Urinary bladder (tissue), 4 donors: Measurements from ENCODE around the gene PTPRF. TPM values are rescaled to one million over a fixed set of nuclear protein-coding genes. Genes with fewer than 3 reads are reported as not detected.

Source experiments
- DNase-seq: peaks from one replicate; pipeline ENCODE4 v3.0.0-alpha.2; 2015; ENCODE audit errors: extremely low spot score
- H3K27ac ChIP-seq: one replicate; pipeline ENCODE4 v1.5.1; 2013; ENCODE audit warnings: low read depth, mild to moderate bottlenecking, moderate library complexity
- H3K36me3 ChIP-seq: one replicate; pipeline ENCODE4 v1.6.1; 2013; ENCODE audit warnings: mild to moderate bottlenecking, moderate library complexity; ENCODE audit not compliant: insufficient read depth
- H3K4me1 ChIP-seq: one replicate; pipeline ENCODE4 v1.6.1; 2013; ENCODE audit warnings: mild to moderate bottlenecking, moderate library complexity; ENCODE audit not compliant: insufficient read depth
- H3K4me3 ChIP-seq: one replicate; pipeline ENCODE4 v1.5.1; 2013; ENCODE audit warnings: low read depth, low read length
- WGBS: extraction: QIAGEN DNeasy Blood & Tissue Kit; methylation state at CpG from one replicate; pipeline ENCODE4 v1.1.7; 2013; 5-methylcytosine and 5-hydroxymethylcytosine counted together
- polyA plus RNA-seq: library from polyadenylated mRNA; stranded (reverse); fragments of 200-250 nt; gene quantifications from one replicate; pipeline ENCODE4 v1.2.3, GENCODE V29; 2013
- total RNA-seq: library from RNA; depleted of rRNA; stranded (reverse); fragments of >200 nt; gene quantifications from one replicate; pipeline ENCODE4 v1.2.3, GENCODE V29; 2014
- donor health status: healthy with polysubstance abuse.
- donor health status: healthy.

Gene PTPRF
- total and polyA plus RNA-seq, 2 donors, result 48.7 to 66.3 TPM

- no peaks in the 10 kb centered on the region for H3K4me1 ChIP-seq
- H3K4me3 ChIP-seq, result peak overlapping the region; percentile 47
- 32% methylated on average over 19 of the region's 19 CpGs for WGBS
- H3K36me3 ChIP-seq, result no peaks in the 10 kb centered on the region
- no peak for DNase-seq
- H3K27ac ChIP-seq, result peak overlapping the region; percentile 68
These were observed 118.3 kb downstream of the PTPRF start for GRCh38 chr1:43648876-43649477.

- Histone ChIP-seq H3K36me3 (no peaks in the 10 kb centered on the region), H3K4me1 (no peaks in the 10 kb centered on the region), H3K4me3 (peak overlapping the region; percentile 52), H3K27ac (peak overlapping the region; percentile 88)
- peak; percentile 97 for DNase-seq
- under 1% methylated on average over 33 of the region's 33 CpGs for WGBS
These were observed 119.8 kb downstream of the PTPRF start for GRCh38 chr1:43650310-43651085.

DNA sequence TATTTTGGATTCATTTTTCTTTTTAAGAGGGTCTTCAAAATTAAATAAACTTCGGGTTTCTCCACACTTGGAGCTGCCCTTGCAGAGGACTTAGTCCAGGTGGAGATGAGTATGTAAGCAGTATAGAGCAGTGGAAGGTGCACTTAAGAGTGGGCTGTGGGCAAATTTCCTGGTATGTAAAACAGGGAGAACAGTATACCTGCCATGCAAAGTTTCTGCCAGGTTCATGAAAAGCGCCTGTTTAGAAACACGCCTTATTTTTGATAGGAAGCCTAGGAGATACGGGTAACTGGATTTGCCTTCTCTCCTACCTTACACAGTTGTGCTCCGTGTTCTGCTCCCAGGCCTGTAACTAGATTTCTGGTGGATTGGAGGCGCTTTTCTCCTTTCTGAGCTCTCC lies 120.5 kb downstream of the PTPRF start:
- Histone ChIP-seq H3K4me1 (no peaks in the 10 kb centered on the region), H3K27ac (no peak overlapping the region), H3K4me3 (peak overlapping the region; percentile 52), H3K36me3 (peaks cover 2% of the 10 kb centered on the region)
- 32% methylated on average over 6 of the region's 6 CpGs for WGBS
- no peak for DNase-seq

DNA sequence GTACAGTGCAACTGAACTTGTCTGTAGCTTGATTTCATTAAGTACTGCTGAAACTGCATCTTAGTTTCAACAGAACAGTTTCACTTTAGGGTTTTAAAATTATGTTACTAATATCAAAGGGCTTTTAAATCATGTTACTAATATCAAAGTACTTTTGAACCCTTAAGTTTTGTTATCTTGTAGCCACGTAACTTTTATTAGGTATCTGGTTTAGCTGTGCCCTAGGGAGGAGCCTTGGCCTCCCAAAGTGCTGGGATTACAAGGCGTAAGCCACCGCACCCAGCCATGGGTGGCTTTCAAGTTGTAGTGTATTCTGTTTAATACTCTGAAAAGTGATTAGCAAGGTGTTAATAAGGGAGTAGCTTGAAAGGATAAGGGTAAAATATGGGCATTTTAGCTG lies 121.2 kb downstream of the PTPRF start:
- H3K4me3 ChIP-seq, result no peak overlapping the region

DNA sequence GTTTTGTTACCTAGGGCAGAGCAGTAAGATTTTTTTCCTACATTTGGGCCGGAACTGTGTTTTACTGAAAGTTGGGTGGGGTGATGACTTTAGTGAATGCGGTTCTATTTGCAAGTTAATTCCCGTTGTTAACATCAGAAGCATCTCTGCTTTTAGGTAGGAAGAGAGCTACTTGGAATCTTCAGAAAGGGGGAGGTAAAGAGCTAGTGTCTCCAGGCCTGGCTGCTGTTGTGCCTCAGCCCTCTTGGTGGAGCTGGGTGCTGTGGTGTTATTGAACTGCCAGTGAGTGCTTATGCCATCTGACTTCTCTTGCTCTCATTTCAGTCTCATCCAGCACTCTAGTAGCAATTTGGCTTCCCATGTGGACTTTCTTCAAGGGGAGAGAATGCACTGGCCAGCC lies 122.7 kb downstream of the PTPRF start:
- H3K36me3 ChIP-seq, result peaks cover 2% of the 10 kb centered on the region
- DNase-seq, result no peak
- WGBS, result 53% methylated on average over 3 of the region's 3 CpGs
- no peaks in the 10 kb centered on the region for H3K4me1 ChIP-seq
- H3K4me3 ChIP-seq, result no peak overlapping the region
- H3K27ac ChIP-seq, result no peak overlapping the region

More for the DNA sequence above, 121.2 kb downstream of the PTPRF start:
- no peak overlapping the region for H3K27ac ChIP-seq
- H3K36me3 ChIP-seq, result peaks cover 2% of the 10 kb centered on the region
- 48% methylated on average over 3 of the region's 3 CpGs for WGBS
- H3K4me1 ChIP-seq, result no peaks in the 10 kb centered on the region
- no peak for DNase-seq

- Histone ChIP-seq H3K4me3 (no peak overlapping the region), H3K27ac (no peak overlapping the region), H3K36me3 (peaks cover 2% of the 10 kb centered on the region), H3K4me1 (no peaks in the 10 kb centered on the region)
- 72% methylated on average over 5 of the region's 5 CpGs for WGBS
- DNase-seq, result no peak
These were observed 123.2 kb downstream of the PTPRF start for GRCh38 chr1:43653893-43654292.

GRCh38 chr1:43655953-43656352 lies 125.3 kb downstream of the PTPRF start:
- Histone ChIP-seq H3K4me3 (no peak overlapping the region), H3K4me1 (no peaks in the 10 kb centered on the region), H3K27ac (no peak overlapping the region), H3K36me3 (peaks cover 2% of the 10 kb centered on the region)
- DNase-seq, result no peak
- WGBS, result 73% methylated on average over 1 of the region's 1 CpG

DNA sequence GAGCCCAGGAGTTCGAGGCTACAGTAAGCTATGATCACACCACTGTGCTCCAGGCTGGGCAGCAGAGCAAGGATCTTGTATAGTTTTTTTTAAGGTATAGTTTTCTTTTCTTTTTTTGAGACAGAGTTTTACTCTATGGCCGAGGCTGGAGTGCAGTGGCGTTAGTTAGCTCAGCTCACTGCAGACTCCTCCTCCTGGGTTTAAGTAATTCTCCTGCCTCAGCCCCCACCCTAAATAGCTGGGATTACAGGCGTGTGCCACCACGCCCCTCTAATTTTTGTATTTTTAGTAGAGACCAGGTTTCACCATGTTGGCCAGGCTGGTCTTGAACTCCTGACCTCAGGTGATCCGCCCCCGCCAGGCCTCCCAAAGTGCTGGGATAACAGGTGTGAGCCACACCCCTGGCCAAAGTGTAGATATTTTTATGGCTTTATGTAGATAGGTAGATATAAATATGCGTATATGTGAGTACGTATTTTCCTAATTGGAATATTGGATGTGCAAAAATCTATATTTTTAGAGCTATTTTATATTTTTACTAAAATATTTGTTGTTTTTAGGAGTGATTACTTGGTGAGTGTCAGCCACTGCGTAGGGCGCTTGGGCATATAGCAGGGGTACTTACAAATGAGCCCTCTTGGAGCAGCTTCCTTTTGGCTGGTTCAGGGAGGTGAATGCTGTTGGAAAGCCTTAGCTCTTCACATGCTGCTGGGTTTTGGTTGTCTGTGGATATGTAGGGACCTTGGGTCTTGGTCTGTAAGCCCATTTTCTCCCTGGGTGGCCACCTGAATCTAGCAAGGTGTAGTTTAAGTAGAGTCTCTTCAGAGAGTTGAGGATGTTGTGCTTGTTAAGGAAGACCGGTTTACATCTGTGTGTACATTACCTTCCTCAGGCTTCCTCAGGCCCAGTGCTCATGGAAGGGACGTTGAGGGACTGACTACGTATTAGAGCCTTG lies 128.8 kb downstream of the PTPRF start:
- peaks cover 7% of the 10 kb centered on the region for H3K36me3 ChIP-seq
- no peak for DNase-seq
- no peak overlapping the region for H3K27ac ChIP-seq
- no peak overlapping the region for H3K4me3 ChIP-seq
- H3K4me1 ChIP-seq, result no peaks in the 10 kb centered on the region
- WGBS, result 90% methylated on average over 14 of the region's 14 CpGs

DNA sequence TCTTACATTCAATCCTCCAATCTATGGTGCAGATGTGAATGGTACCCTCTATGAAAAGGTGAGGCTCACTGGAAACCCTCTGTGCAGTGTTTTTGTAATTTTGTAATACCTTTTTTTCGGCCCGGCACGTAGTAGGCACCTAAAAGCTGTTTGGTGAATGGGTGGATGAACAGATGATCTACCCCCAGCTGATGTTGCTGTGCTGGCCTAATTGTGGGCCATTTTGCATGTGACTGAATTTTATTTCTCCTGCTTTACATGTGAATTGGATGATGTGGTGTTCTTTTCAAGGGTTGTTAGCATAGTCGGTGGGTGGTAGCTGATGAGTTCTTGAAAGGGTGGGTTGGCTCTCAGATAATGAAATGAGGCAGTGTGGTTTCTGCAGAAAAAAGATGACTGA lies 129.7 kb downstream of the PTPRF start:
- no peak for DNase-seq
- H3K4me1 ChIP-seq, result no peaks in the 10 kb centered on the region
- peaks cover 7% of the 10 kb centered on the region for H3K36me3 ChIP-seq
- WGBS, result 69% methylated on average over 4 of the region's 4 CpGs
- H3K4me3 ChIP-seq, result no peak overlapping the region
- no peak overlapping the region for H3K27ac ChIP-seq

DNA sequence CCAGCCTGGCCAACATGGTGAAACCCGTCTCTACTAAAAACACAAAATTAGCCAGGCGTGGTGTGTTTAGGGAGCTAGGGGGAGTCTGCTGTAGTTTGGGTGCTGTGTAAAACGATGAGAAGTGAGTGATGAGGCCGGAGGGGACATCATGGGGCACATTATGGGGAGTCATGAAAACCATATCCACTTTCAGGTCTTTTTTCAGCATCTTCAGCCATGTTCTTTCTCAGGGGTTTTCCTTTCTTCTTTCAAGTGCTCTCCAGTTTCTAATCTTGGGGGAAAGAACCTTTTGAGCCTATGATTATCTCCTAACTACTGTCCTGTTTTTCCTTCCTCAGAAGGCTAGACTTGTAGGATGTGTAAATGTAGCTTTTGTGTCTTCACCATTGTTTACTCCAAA lies 133.7 kb downstream of the PTPRF start:
- Histone ChIP-seq H3K4me1 (no peaks in the 10 kb centered on the region), H3K36me3 (peaks cover 17% of the 10 kb centered on the region), H3K27ac (no peak overlapping the region), H3K4me3 (no peak overlapping the region)
- no peak for DNase-seq
- WGBS, result 79% methylated on average over 4 of the region's 4 CpGs

- DNase-seq, result peak; percentile 4
- Histone ChIP-seq H3K4me1 (no peaks in the 10 kb centered on the region), H3K36me3 (peaks cover 17% of the 10 kb centered on the region), H3K4me3 (no peak overlapping the region), H3K27ac (no peak overlapping the region)
These were observed 135.9 kb downstream of the PTPRF start for GRCh38 chr1:43666608-43667007.

DNA sequence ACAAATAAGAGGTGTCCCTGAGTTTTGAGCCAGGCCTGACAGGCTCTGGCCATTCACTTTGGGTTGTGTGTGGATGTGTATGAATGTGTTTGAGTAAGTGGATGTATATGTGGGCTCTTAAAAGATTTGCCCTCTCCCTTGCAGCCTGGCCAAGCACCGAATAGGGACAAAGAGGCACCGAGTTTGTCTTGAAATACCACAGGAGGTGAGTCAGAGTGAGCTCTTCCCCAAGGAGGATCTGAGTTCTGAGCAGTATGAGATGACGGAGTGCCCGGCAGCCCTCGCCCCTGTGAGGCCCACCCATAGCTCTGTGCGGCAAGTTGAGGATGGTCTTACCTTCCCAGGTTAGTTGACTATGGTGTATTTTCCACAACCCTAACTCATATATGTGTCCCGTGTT lies 138.3 kb downstream of the PTPRF start:
- 95% methylated on average over 7 of the region's 7 CpGs for WGBS
- Histone ChIP-seq H3K4me3 (no peak overlapping the region), H3K36me3 (peaks cover 16% of the 10 kb centered on the region), H3K4me1 (no peaks in the 10 kb centered on the region), H3K27ac (no peak overlapping the region)
- DNase-seq, result no peak

- no peak overlapping the region for H3K27ac ChIP-seq
- WGBS, result 89% methylated on average over 5 of the region's 5 CpGs
- H3K4me3 ChIP-seq, result no peak overlapping the region
- H3K36me3 ChIP-seq, result peaks cover 18% of the 10 kb centered on the region
- H3K4me1 ChIP-seq, result no peaks in the 10 kb centered on the region
- DNase-seq, result no peak
These were observed 139.2 kb downstream of the PTPRF start for GRCh38 chr1:43669878-43670277.
